ENCODE results near the gene NTMT1.

DNA sequence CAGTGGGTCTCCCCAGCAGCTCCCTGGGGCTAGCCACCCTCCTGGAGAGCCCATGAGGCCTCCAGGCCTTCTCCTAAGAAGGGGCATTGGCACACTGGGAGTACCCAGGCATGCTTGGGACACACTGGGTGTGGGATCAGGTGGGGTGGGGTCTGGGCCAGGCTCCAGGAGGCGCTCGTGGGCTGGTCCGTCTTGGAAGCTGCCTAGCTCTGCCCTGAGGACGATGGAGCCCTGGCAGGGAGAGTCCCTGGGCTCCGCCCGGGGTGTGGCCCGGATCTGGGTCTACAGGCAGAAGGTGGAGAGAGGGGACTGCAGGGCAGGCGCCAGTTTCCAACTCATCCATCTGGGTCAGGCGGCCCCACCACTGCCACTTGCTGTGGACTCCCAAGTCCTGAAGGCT, 41.9 kb downstream of the NTMT1 start:
- TF ChIP-seq, protein P1, sequence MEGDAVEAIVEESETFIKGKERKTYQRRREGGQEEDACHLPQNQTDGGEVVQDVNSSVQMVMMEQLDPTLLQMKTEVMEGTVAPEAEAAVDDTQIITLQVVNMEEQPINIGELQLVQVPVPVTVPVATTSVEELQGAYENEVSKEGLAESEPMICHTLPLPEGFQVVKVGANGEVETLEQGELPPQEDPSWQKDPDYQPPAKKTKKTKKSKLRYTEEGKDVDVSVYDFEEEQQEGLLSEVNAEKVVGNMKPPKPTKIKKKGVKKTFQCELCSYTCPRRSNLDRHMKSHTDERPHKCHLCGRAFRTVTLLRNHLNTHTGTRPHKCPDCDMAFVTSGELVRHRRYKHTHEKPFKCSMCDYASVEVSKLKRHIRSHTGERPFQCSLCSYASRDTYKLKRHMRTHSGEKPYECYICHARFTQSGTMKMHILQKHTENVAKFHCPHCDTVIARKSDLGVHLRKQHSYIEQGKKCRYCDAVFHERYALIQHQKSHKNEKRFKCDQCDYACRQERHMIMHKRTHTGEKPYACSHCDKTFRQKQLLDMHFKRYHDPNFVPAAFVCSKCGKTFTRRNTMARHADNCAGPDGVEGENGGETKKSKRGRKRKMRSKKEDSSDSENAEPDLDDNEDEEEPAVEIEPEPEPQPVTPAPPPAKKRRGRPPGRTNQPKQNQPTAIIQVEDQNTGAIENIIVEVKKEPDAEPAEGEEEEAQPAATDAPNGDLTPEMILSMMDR (IDR thresholded peaks at IDR 0.05): no peak
- TF ChIP-seq POLR2A (IDR thresholded peaks at IDR 0.05): no peak
